ENCODE results near the gene ARMH4. TPM values are rescaled to one million over a fixed set of nuclear protein-coding genes. Genes with fewer than 3 reads are reported as not detected.

Gene ARMH4
- total RNA-seq, 2 donors from 2014 or later: 0.57 to 2.8 TPM

GRCh38 chr14:58121530-58122186, 30.4 kb downstream of the ARMH4 start:
- no peak overlapping the region for H3K27ac ChIP-seq
- no peak for DNase-seq
- no peaks in the 10 kb centered on the region for H3K9me3 ChIP-seq
- H3K4me3 ChIP-seq: no peak overlapping the region
- H3K9ac ChIP-seq (ENCODE audit: low read depth in 2 of 2, low read length in 2 of 2): no peak overlapping the region
- no peaks in the 10 kb centered on the region for H3K36me3 ChIP-seq
- no peaks in the 10 kb centered on the region for H3K27me3 ChIP-seq
- TF ChIP-seq, protein P1, sequence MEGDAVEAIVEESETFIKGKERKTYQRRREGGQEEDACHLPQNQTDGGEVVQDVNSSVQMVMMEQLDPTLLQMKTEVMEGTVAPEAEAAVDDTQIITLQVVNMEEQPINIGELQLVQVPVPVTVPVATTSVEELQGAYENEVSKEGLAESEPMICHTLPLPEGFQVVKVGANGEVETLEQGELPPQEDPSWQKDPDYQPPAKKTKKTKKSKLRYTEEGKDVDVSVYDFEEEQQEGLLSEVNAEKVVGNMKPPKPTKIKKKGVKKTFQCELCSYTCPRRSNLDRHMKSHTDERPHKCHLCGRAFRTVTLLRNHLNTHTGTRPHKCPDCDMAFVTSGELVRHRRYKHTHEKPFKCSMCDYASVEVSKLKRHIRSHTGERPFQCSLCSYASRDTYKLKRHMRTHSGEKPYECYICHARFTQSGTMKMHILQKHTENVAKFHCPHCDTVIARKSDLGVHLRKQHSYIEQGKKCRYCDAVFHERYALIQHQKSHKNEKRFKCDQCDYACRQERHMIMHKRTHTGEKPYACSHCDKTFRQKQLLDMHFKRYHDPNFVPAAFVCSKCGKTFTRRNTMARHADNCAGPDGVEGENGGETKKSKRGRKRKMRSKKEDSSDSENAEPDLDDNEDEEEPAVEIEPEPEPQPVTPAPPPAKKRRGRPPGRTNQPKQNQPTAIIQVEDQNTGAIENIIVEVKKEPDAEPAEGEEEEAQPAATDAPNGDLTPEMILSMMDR (IDR thresholded peaks at IDR 0.05): no peak
- intact Hi-C loops (cut with DNase I): no loop called here
- no peaks in the 10 kb centered on the region for H3K4me1 ChIP-seq

DNA sequence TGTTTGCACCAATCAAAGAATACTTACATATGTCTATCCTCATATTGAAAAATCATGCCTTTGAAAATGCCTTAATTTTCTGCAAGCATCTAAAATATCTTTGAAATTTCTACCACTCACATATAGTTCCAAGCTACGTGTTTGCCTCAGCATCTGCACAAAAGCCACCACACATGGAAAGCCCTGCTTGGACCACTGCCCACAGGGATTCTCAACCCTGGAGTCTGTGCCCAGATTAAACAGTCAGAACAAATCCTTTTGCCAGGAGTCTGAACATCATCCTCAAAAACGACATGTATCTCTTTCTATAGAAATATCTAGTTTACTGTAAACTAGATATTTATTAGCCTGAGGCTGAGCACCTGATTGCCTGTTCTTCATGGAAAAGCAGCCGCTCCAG, 32.6 kb downstream of the ARMH4 start:
- H3K9me3 ChIP-seq: no peaks in the 10 kb centered on the region
- no peak overlapping the region for H3K27ac ChIP-seq
- H3K27me3 ChIP-seq: no peaks in the 10 kb centered on the region
- no peak for DNase-seq
- no peak overlapping the region for H3K9ac ChIP-seq (ENCODE audit: low read depth in 2 of 2, low read length in 2 of 2)
- H3K36me3 ChIP-seq: no peaks in the 10 kb centered on the region
- TF ChIP-seq, protein P1 (IDR thresholded peaks at IDR 0.05): no peak
- no peaks in the 10 kb centered on the region for H3K4me1 ChIP-seq
- intact Hi-C loops (cut with DNase I): no loop called here
- no peak overlapping the region for H3K4me3 ChIP-seq

DNA sequence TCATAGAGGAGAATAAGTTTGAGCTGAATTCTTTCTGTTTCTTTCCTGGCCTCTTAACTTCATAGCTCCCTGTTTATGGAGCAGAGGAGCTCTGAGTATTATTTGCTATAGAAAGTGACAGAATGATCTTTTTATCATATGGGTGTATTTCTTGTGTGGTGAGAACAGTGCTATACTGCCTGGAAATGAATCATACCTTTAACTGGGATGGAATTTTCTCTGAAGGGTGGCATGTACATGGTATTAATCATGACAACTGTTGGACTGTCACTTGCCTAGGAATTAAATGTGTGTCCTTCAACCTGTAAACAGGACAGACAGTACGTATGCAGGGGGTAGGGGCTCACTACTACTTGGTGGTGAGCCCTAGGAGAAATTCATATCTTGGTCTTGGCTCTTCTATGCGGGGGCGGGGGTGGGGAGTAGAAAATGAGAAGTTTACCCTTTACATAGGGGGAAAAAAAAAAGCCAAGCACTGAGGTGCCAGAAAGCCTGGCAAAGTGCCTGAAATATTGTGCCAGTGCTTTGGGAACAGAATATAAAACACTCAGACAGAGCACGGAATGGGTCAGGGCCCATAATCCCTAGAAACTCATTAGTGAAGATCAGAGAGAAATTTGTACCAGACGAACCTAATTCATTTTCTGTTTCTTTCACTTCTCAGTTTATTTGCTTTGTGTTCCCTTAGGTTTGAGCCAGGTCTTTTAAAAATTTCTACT, 33.8 kb downstream of the ARMH4 start:
- Histone ChIP-seq H3K27me3 (no peaks in the 10 kb centered on the region), H3K27ac (no peak overlapping the region), H3K9ac (ENCODE audit: low read depth in 2 of 2, low read length in 2 of 2) (no peak overlapping the region), H3K36me3 (no peaks in the 10 kb centered on the region), H3K4me3 (no peak overlapping the region), H3K9me3 (no peaks in the 10 kb centered on the region), H3K4me1 (no peaks in the 10 kb centered on the region)
- TF ChIP-seq, protein P1 (IDR thresholded peaks at IDR 0.05): no peak
- DNase-seq: no peak
- intact Hi-C loops (cut with DNase I): no loop called here

- H3K9me3 ChIP-seq: no peaks in the 10 kb centered on the region
- H3K4me3 ChIP-seq: no peak overlapping the region
- H3K27me3 ChIP-seq: no peaks in the 10 kb centered on the region
- H3K9ac ChIP-seq (ENCODE audit: low read depth in 2 of 2, low read length in 2 of 2): no peak overlapping the region
- no peak overlapping the region for H3K27ac ChIP-seq
- TF ChIP-seq, protein P1 (IDR thresholded peaks at IDR 0.05): no peak
- no peak for DNase-seq
- H3K4me1 ChIP-seq: no peaks in the 10 kb centered on the region
- H3K36me3 ChIP-seq: no peaks in the 10 kb centered on the region
- intact Hi-C loops (cut with DNase I): loop anchor here (2.0 kb wide), 1 partner anchor 57 kb away; no protein-coding TSS in a partner anchor
These were observed 42.3 kb downstream of the ARMH4 start for GRCh38 chr14:58109744-58110143.

GRCh38 chr14:58108717-58109116, 43.3 kb downstream of the ARMH4 start:
- TF ChIP-seq, protein P1 (IDR thresholded peaks at IDR 0.05): no peak
- no peak for DNase-seq
- no peak overlapping the region for H3K4me3 ChIP-seq
- H3K27me3 ChIP-seq: no peaks in the 10 kb centered on the region
- H3K9ac ChIP-seq (ENCODE audit: low read depth in 2 of 2, low read length in 2 of 2): no peak overlapping the region
- intact Hi-C loops (cut with DNase I): loop anchor here (2.0 kb wide), 1 partner anchor 58 kb away; no protein-coding TSS in a partner anchor
- no peaks in the 10 kb centered on the region for H3K9me3 ChIP-seq
- no peaks in the 10 kb centered on the region for H3K4me1 ChIP-seq
- H3K27ac ChIP-seq: no peak overlapping the region
- no peaks in the 10 kb centered on the region for H3K36me3 ChIP-seq

Measured in colonic mucosa (tissue), 4 donors.